OCI-LY7 (cell line): ENCODE measurements around the gene PRRT1B. TPM values are rescaled to one million over a fixed set of nuclear protein-coding genes. Genes with fewer than 3 reads are reported as not detected.
"Not testable (repeated sequence)": the region's sequence is repeated elsewhere in the genome, so short reads cannot be mapped to it uniquely, and the experiment has no call there.

ENCODE experiments used
- BruUV-seq: library from RNA; stranded (reverse); fragments of 400-500 nt; replicated peaks from 2 replicates; lab custom pipeline; 2021; lab: Mats Ljungman, UMichigan
- CTCF ChIA-PET: fragments of 300-600 bp; sonication (Branson Sonifier 250); formaldehyde crosslinking; loops from one replicate; lab custom pipeline; 2022; ENCODE audit warnings: antibody characterized with exemption; ENCODE audit not compliant: unreplicated experiment; lab: Charles Lee
- POLR2A ChIA-PET: fragments of 300-600 bp; sonication (Branson Sonifier 250); formaldehyde crosslinking; loops from one replicate; lab custom pipeline; 2022; ENCODE audit warnings: antibody characterized with exemption; lab: Charles Lee
- DNase-seq: peaks from one replicate; pipeline ENCODE4 v3.0.0-alpha.2; 2015; ENCODE audit warnings: low spot score
- H2AFZ ChIP-seq: fragments of 200-600 bp; sonication (generic), shearing (Covaris generic); 2 replicates; pipeline ENCODE4 v1.6.1; 2014; ENCODE audit warnings: mild to moderate bottlenecking, antibody characterized with exemption, low read length, moderate library complexity
- H3K27ac ChIP-seq: fragments of 200-600 bp; sonication (generic); 2 replicates; pipeline ENCODE4 v1.5.1; 2014; ENCODE audit warnings: mixed run types, low read depth, mild to moderate bottlenecking, moderate library complexity, low read length, inconsistent platforms; ENCODE audit not compliant: poor library complexity, severe bottlenecking
- H3K36me3 ChIP-seq: fragments of 200-600 bp; sonication (generic); 2 replicates; pipeline ENCODE4 v1.6.1; 2014; ENCODE audit warnings: mild to moderate bottlenecking, antibody characterized with exemption, low read length, moderate library complexity, mixed read lengths; ENCODE audit not compliant: insufficient read depth
- H3K4me1 ChIP-seq: fragments of 200-600 bp; sonication (generic); 2 replicates; pipeline ENCODE4 v1.5.1; 2014; ENCODE audit warnings: mild to moderate bottlenecking, low read length; ENCODE audit not compliant: insufficient read depth, poor library complexity, severe bottlenecking
- H3K4me2 ChIP-seq: fragments of 200-600 bp; sonication (generic); 2 replicates; pipeline ENCODE4 v1.6.1; 2014; ENCODE audit warnings: mild to moderate bottlenecking, low read length
- H3K4me3 ChIP-seq: fragments of 200-600 bp; sonication (generic); 2 replicates; pipeline ENCODE4 v1.5.1; 2014; ENCODE audit warnings: mild to moderate bottlenecking, low read depth, low read length; ENCODE audit not compliant: poor library complexity, severe bottlenecking
- H3K79me2 ChIP-seq: fragments of 200-600 bp; sonication (generic); 2 replicates; pipeline ENCODE4 v1.6.1; 2016; ENCODE audit warnings: low read depth, mild to moderate bottlenecking, low read length, moderate library complexity, mixed read lengths; ENCODE audit not compliant: insufficient read depth
- H3K9me2 ChIP-seq: fragments of 200-600 bp; sonication (generic); 2 replicates; pipeline ENCODE4 v1.6.1; 2016; ENCODE audit warnings: mild to moderate bottlenecking, low read length, mixed read lengths; ENCODE audit not compliant: insufficient read depth
- H3K9me3 ChIP-seq: fragments of 200-600 bp; sonication (generic); 2 replicates; pipeline ENCODE4 v1.6.1; 2014; ENCODE audit warnings: mild to moderate bottlenecking, mixed run types, low read length, mixed read lengths
- H4K20me1 ChIP-seq: fragments of 200-600 bp; sonication (generic); 2 replicates; pipeline ENCODE4 v1.6.1; 2014; ENCODE audit warnings: mild to moderate bottlenecking, antibody characterized with exemption, low read length, moderate library complexity, mixed read lengths; ENCODE audit not compliant: insufficient read depth
- CTCF ChIP-seq: fragments of 200-600 bp; sonication (generic); conservative IDR thresholded peaks from 2 replicates; pipeline ENCODE4 v1.5.1; 2014; ENCODE audit warnings: mild to moderate bottlenecking, antibody characterized with exemption, low read length, moderate library complexity, mixed read lengths
- EZH2phosphoT487 ChIP-seq: fragments of 200-600 bp; sonication (generic); IDR thresholded peaks from 2 replicates; pipeline ENCODE4 v1.6.1; 2018; ENCODE audit warnings: low read depth, borderline replicate concordance, mild to moderate bottlenecking, mixed run types, antibody characterized with exemption, low read length, moderate library complexity, mixed read lengths
- intact Hi-C: fragments of 100-400 bp; cut with micrococcal nuclease; formaldehyde crosslinking; loops from one replicate; pipeline ENCODE4 v1.10.0; 2022; ENCODE audit not compliant: unreplicated experiment
- total RNA-seq, 2 experiments: library from RNA; depleted of rRNA in 1 of 2; stranded (reverse); fragments of >200 nt in 1 of 2; shearing (Covaris generic) in 1 of 2; gene quantifications; 2 replicates each; pipeline ENCODE4 v1.2.3, GENCODE V29; 2014 to 2022

Gene PRRT1B
- total RNA-seq, 2 experiments from 2014 or later = not detected

DNA sequence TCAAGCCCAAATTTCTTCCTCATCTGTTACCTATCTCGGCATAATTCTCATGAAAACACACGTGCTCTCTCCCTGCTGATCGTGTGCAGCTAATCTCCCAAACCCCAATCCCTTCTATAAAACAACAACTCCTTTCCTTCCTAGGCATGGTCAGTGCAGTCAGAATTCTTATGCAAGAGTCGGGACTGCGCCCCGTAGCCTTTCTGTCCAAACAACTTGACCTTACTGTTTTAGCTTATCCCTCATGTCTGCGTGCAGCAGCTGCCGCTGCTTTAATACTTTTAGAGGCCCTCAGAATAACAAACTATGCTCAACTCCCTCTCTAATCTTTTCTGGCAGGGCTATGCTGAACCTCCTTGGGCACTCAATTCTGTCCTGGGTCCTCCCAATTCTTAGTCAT lies 5.1 kb downstream of the PRRT1B start:
- H3K9me3 ChIP-seq, H3K4me2 ChIP-seq, H3K4me3 ChIP-seq, H3K36me3 ChIP-seq, H4K20me1 ChIP-seq, intact Hi-C loops, H2AFZ ChIP-seq, BruUV-seq, H3K9me2 ChIP-seq, H3K79me2 ChIP-seq, DNase-seq, H3K27ac ChIP-seq, H3K4me1 ChIP-seq, CTCF ChIA-PET: not testable (repeated sequence)
- POLR2A ChIA-PET = interaction anchor here (0.7 kb wide), 1 partner anchor 178 kb away, joined by 5 read pairs; no protein-coding TSS in a partner anchor

DNA sequence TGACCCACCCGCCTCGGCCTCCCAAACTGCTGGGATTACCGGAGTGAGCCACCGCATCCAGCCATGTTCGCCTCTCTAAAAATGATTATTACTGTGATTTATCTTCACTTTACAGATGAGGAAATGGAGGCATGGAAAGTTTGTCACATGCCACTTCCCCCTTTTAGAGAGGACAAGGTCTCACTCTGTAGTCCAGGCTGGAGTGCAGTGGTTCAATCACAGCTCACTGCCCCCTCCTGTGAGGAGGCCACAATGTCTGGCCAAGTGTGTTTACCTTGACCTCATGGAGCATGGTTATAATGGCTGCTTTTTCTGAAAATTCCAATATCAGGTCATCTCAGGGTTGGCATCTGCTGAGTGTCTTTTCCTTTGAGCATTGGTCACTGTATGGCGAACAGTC lies 6.7 kb downstream of the PRRT1B start:
- DNase-seq = no peak
- no peaks in the 10 kb centered on the region for H3K9me3 ChIP-seq
- BruUV-seq = no TSS peak
- no peaks in the 10 kb centered on the region for H3K9me2 ChIP-seq
- H3K36me3 ChIP-seq = no peaks in the 10 kb centered on the region
- POLR2A ChIA-PET = no interaction called here
- no peaks in the 10 kb centered on the region for H4K20me1 ChIP-seq
- H2AFZ ChIP-seq = no peak overlapping the region
- no peak overlapping the region for H3K4me3 ChIP-seq
- no peak overlapping the region for H3K27ac ChIP-seq
- no peak for TF ChIP-seq EZH2phosphoT487
- no peak for TF ChIP-seq CTCF
- no peaks in the 10 kb centered on the region for H3K79me2 ChIP-seq
- no peak overlapping the region for H3K4me2 ChIP-seq
- H3K4me1 ChIP-seq = no peaks in the 10 kb centered on the region
- CTCF ChIA-PET = no interaction called here
- intact Hi-C loops = no loop called here

DNA sequence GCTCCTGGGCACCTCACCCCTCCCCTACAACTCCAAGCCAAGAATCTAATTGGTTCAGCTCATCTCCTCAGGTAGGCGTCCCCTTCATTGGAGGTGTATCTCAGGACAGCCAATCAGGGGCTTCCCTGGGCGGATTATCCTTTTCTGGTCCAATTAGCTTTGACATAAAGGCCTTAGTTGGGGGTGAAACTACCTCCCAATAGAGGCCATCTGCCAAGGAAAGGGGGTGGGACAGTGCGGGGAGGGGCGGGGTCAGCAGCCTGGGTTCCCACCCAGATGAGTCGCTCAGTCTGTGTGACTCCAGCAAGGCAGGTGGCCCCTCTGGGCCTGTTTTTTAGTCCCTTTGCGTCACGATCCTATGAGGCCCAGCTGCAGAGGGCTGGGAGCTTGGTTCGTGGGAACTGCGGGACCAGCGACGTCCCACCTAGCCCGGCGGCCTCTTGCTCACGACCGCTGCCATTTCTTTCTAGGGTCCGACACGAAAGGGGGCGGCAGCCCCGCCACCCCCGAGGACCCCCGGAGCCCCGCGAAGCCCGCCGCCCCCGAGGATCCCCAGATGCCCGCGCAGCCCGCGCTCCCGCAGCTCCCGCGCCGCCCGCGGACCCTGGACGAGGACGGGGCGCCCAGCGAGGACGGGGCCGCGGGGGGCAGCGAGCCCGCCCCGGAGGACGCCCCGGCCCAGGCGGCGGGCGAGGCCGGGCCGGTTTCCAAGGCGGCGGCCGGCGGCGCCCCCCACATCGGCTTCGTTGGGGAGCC lies 8.9 kb downstream of the PRRT1B start:
- H3K4me2 ChIP-seq = no peak overlapping the region
- H3K27ac ChIP-seq = no peak overlapping the region
- no peaks in the 10 kb centered on the region for H3K9me2 ChIP-seq
- H3K9me3 ChIP-seq = no peaks in the 10 kb centered on the region
- CTCF ChIA-PET = no interaction called here
- H3K4me3 ChIP-seq = no peak overlapping the region
- POLR2A ChIA-PET = interaction anchor here (0.5 kb wide), 1 partner anchor 235 kb away, joined by 6 read pairs; no protein-coding TSS in a partner anchor
- no peak for TF ChIP-seq CTCF
- TF ChIP-seq EZH2phosphoT487 = no peak
- H3K4me1 ChIP-seq = no peaks in the 10 kb centered on the region
- no peak overlapping the region for H2AFZ ChIP-seq
- DNase-seq = no peak
- no peaks in the 10 kb centered on the region for H4K20me1 ChIP-seq
- no peaks in the 10 kb centered on the region for H3K36me3 ChIP-seq
- intact Hi-C loops = no loop called here
- no peaks in the 10 kb centered on the region for H3K79me2 ChIP-seq
- BruUV-seq = no TSS peak
